Coronary artery (tissue), 2 donors: ENCODE results near the gene TMEM154.
"Not testable (repeated sequence)": the region's sequence is repeated elsewhere in the genome, so short reads cannot be mapped to it uniquely, and the experiment has no call there.

Experiments
- DNase-seq: peaks from one replicate; pipeline ENCODE4 v3.0.0-alpha.2; 2017; ENCODE audit warnings: low spot score
- H3K27ac ChIP-seq, 2 donors: fragments of 200-600 bp; sonication (generic); one replicate each; pipeline ENCODE4 v1.5.1; 2016 to 2019
- H3K4me3 ChIP-seq: fragments of 200-600 bp; sonication (generic); 2 replicates; pipeline ENCODE4 v1.5.1; 2016; ENCODE audit warnings: mild to moderate bottlenecking, moderate library complexity
- CTCF ChIP-seq: fragments of 200-600 bp; sonication (generic); IDR thresholded peaks from one replicate; pipeline ENCODE4 v1.5.1; 2019; ENCODE audit warnings: antibody characterized with exemption

TMEM154 gene

GRCh38 chr4:152668338-152668964, 11.3 kb downstream of the TMEM154 start:
- Histone ChIP-seq H3K4me3 (no peak overlapping the region), H3K27ac (no peak overlapping the region)
- no peak for TF ChIP-seq CTCF
- DNase-seq, result no peak

GRCh38 chr4:152667781-152668180, 12.0 kb downstream of the TMEM154 start:
- DNase-seq, result no peak
- no peak overlapping the region for H3K27ac ChIP-seq
- no peak for TF ChIP-seq CTCF
- no peak overlapping the region for H3K4me3 ChIP-seq

DNA sequence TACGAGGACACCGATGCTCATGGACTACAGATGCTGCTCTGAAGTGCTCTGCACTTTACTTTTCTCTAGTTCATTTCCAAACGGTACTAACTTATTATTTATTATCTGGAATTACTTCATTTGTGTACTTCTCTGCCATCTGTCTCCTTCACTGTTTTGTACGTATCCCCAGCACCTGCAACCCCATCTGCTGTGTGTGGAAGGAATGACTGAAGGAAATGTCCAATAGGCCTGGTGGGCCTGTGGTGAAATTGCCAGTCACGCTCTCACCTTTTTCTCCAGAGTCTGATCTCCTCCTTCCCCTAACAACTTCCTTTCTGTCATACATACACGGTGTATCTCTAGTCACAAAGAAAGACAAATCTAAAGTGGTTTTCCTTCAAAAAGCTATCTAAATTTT, 12.9 kb downstream of the TMEM154 start:
- no peak overlapping the region for H3K27ac ChIP-seq
- no peak for TF ChIP-seq CTCF
- no peak overlapping the region for H3K4me3 ChIP-seq
- no peak for DNase-seq

GRCh38 chr4:152665691-152666395, 14.0 kb downstream of the TMEM154 start:
- H3K4me3 ChIP-seq, result no peak overlapping the region
- H3K27ac ChIP-seq, result no peak overlapping the region
- DNase-seq, result no peak
- no peak for TF ChIP-seq CTCF

DNA sequence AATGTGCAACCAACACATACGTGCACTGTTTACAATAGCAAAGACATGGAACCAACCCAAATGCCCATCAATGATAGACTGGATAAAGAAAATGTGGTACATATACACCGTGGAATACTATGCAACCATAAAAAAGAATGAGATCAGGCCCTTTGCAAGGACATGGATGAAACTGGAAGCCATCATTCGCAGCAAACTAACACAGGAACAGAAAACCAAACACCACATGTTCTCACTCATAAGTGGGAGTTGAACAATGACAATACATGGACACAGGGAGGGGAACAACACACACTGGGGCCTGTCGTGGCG, 15.8 kb downstream of the TMEM154 start:
- H3K27ac ChIP-seq, H3K4me3 ChIP-seq: not testable (repeated sequence)

GRCh38 chr4:152663203-152664066, 16.4 kb downstream of the TMEM154 start:
- TF ChIP-seq CTCF, result no peak

More for the DNA sequence above, 15.8 kb downstream of the TMEM154 start:
- not testable (repeated sequence) for DNase-seq

GRCh38 chr4:152661649-152662048, 18.1 kb downstream of the TMEM154 start:
- no peak for TF ChIP-seq CTCF
- H3K4me3 ChIP-seq, result no peak overlapping the region
- DNase-seq, result no peak
- no peak overlapping the region for H3K27ac ChIP-seq

More at GRCh38 chr4:152663203-152664066, 16.4 kb downstream of the TMEM154 start:
- DNase-seq, result no peak
- H3K27ac ChIP-seq, result no peak overlapping the region
- H3K4me3 ChIP-seq, result no peak overlapping the region
